Nephron progenitor cell (in vitro differentiated cells): ENCODE measurements around the gene MYOZ2.

ENCODE experiments used
- DNase-seq: peaks from one replicate; pipeline ENCODE4 v3.0.0; 2021
- H3K27ac Mint-ChIP-seq: 2 replicates; pipeline ENCODE4 v1.8.0; 2021; ENCODE audit warnings: mild to moderate bottlenecking, moderate library complexity, mixed read lengths
- H3K27me3 Mint-ChIP-seq: 2 replicates; pipeline ENCODE4 v1.8.0; 2021; ENCODE audit warnings: mild to moderate bottlenecking, low read depth, mixed read lengths; ENCODE audit not compliant: poor library complexity
- H3K36me3 Mint-ChIP-seq: 2 replicates; pipeline ENCODE4 v1.8.0; 2021; ENCODE audit warnings: low read depth, mixed read lengths
- H3K4me1 Mint-ChIP-seq: 2 replicates; pipeline ENCODE4 v1.8.0; 2021; ENCODE audit warnings: mixed read lengths
- H3K4me3 Mint-ChIP-seq: 2 replicates; pipeline ENCODE4 v1.8.0; 2021; ENCODE audit warnings: mild to moderate bottlenecking, moderate library complexity, mixed read lengths
- H3K9me3 Mint-ChIP-seq: 2 replicates; pipeline ENCODE4 v1.8.0; 2021; ENCODE audit warnings: mild to moderate bottlenecking, moderate library complexity, mixed read lengths
- CTCF ChIP-seq: fragments of 200-600 bp; sonication (generic); IDR thresholded peaks from 2 replicates; pipeline ENCODE4 v1.5.0; 2021; ENCODE audit warnings: antibody characterized with exemption

MYOZ2 gene

DNA sequence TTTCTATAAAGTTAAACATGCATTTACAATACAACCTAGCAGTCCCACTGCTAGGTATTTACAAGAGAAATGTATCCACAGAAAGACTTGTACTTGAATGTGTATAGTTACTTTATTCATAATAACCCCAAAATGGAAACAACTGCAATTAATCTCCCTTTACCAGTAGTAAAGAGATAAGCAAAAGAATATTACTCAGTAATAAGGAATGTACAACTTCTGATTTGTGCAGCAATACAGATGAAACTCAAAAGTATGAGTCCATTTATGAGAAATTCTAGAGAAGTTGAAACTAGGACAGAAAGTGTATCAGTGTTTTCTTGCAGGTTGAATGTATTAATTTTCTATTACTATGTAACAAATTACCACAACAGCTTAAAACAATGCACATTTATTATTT lies 92.1 kb downstream of the MYOZ2 start:
- Mint-ChIP-seq H3K4me3 (no peak overlapping the region), H3K36me3 (peaks cover 47% of the 10 kb centered on the region), H3K4me1 (no peaks in the 10 kb centered on the region), H3K9me3 (peaks cover 19% of the 10 kb centered on the region), H3K27ac (no peak overlapping the region), H3K27me3 (no peaks in the 10 kb centered on the region)
- DNase-seq: no peak
- no peak for TF ChIP-seq CTCF

- no peak for TF ChIP-seq CTCF
These were observed 92.8 kb downstream of the MYOZ2 start for GRCh38 chr4:119228406-119228805.

GRCh38 chr4:119229908-119230687 lies 94.5 kb downstream of the MYOZ2 start:
- H3K4me3 Mint-ChIP-seq: no peak overlapping the region
- H3K9me3 Mint-ChIP-seq: peaks cover 1% of the 10 kb centered on the region
- H3K27me3 Mint-ChIP-seq: no peaks in the 10 kb centered on the region
- H3K36me3 Mint-ChIP-seq: peaks cover 36% of the 10 kb centered on the region
- H3K4me1 Mint-ChIP-seq: peaks cover 5% of the 10 kb centered on the region
- TF ChIP-seq CTCF: no peak
- peak overlapping the region; percentile 34 for H3K27ac Mint-ChIP-seq
- DNase-seq: no peak

More at GRCh38 chr4:119228406-119228805, 92.8 kb downstream of the MYOZ2 start:
- DNase-seq: no peak
- Mint-ChIP-seq H3K4me1 (peaks cover under 1% of the 10 kb centered on the region), H3K9me3 (peaks cover 14% of the 10 kb centered on the region), H3K27ac (no peak overlapping the region), H3K36me3 (peaks cover 46% of the 10 kb centered on the region), H3K27me3 (no peaks in the 10 kb centered on the region), H3K4me3 (no peak overlapping the region)

GRCh38 chr4:119231491-119231890 lies 95.9 kb downstream of the MYOZ2 start:
- Mint-ChIP-seq H3K4me1 (peaks cover 5% of the 10 kb centered on the region), H3K27me3 (no peaks in the 10 kb centered on the region), H3K36me3 (peaks cover 42% of the 10 kb centered on the region), H3K4me3 (no peak overlapping the region), H3K27ac (peak overlapping the region; percentile 75), H3K9me3 (no peaks in the 10 kb centered on the region)
- no peak for TF ChIP-seq CTCF
- DNase-seq: no peak

DNA sequence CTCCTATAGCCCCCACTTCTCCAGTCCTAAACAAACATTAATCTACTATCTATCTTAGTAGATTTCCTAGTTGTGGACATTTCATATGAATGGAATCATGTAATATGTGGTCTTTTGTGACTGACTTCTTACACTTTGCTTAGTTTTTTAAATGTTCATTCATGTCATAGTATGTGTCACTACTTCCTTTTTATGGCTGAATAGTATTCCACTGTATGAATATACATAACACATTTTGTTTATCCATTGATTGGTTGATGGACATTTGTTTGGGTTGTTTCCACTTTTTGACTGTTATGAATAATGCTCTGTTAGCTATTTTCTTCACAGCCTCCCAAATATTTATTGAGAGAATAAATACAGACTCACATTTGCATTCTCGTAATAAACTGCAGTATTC lies 96.7 kb downstream of the MYOZ2 start:
- H3K9me3 Mint-ChIP-seq: no peaks in the 10 kb centered on the region
- peaks cover 40% of the 10 kb centered on the region for H3K36me3 Mint-ChIP-seq
- H3K4me1 Mint-ChIP-seq: peaks cover 5% of the 10 kb centered on the region
- DNase-seq: no peak
- H3K4me3 Mint-ChIP-seq: no peak overlapping the region
- no peaks in the 10 kb centered on the region for H3K27me3 Mint-ChIP-seq
- no peak overlapping the region for H3K27ac Mint-ChIP-seq
- TF ChIP-seq CTCF: no peak

DNA sequence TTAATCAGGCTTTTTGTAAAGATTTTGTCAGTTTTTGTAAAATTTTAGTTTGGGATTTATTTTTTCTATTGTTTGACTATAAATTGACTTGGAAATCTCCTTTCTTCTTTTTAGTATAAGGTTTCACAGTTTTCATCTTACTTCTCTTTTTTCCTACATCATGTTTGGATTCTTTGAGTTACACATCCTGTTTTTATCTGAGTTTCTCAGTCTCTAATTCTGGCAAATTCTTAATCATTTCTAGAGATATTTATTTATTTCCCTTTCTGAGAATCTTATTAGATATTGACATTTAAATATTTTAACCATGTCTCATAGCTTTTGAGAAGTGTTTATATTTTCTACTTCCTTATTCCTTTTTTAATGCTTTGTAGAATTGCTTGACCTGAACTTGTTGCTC lies 97.6 kb downstream of the MYOZ2 start:
- Mint-ChIP-seq H3K9me3 (no peaks in the 10 kb centered on the region), H3K27me3 (no peaks in the 10 kb centered on the region), H3K4me1 (peaks cover 5% of the 10 kb centered on the region), H3K36me3 (peaks cover 45% of the 10 kb centered on the region), H3K4me3 (no peak overlapping the region), H3K27ac (no peak overlapping the region)
- no peak for TF ChIP-seq CTCF
- no peak for DNase-seq
